IMR-90 (cell line): ENCODE results near the gene RGPD3.

ENCODE experiments used
- MXI1 ChIP-seq: IDR thresholded peaks from 2 replicates; pipeline ENCODE4 v1.6.1; 2012; ENCODE audit warnings: low read depth, mild to moderate bottlenecking, low read length, moderate library complexity, borderline replicate concordance
- RAD21 ChIP-seq: IDR thresholded peaks from 2 replicates; pipeline ENCODE4 v1.6.1; 2012; ENCODE audit warnings: low read length, improper control_type of control experiment
- TF ChIP-seq, protein P1 (sequence below): conservative IDR thresholded peaks from 2 replicates; pipeline ENCODE4 v1.5.1; 2012; ENCODE audit warnings: mild to moderate bottlenecking, low read depth, low read length, improper control_type of control experiment

DNA sequence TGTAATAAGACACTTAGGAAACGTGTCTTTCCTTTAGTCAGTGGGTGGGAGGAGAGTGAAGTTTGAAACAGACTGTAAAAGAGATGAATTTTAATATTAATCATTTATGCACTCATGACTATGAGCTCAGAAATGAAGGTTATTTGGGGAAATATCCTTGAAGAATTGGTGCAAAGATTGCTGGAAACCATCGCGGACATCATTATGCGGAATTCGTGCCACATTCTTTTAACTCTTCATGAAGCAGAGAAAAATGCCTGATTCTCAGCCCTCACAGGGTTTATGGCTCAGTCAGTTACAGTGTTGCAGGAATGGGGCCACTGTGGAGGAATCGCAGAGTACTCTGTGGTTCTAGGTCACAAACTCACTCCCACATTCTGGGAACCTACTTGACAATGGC is 109.7 kb downstream of the RGPD3 start:
- TF ChIP-seq, protein P1, sequence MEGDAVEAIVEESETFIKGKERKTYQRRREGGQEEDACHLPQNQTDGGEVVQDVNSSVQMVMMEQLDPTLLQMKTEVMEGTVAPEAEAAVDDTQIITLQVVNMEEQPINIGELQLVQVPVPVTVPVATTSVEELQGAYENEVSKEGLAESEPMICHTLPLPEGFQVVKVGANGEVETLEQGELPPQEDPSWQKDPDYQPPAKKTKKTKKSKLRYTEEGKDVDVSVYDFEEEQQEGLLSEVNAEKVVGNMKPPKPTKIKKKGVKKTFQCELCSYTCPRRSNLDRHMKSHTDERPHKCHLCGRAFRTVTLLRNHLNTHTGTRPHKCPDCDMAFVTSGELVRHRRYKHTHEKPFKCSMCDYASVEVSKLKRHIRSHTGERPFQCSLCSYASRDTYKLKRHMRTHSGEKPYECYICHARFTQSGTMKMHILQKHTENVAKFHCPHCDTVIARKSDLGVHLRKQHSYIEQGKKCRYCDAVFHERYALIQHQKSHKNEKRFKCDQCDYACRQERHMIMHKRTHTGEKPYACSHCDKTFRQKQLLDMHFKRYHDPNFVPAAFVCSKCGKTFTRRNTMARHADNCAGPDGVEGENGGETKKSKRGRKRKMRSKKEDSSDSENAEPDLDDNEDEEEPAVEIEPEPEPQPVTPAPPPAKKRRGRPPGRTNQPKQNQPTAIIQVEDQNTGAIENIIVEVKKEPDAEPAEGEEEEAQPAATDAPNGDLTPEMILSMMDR: no peak
- no peak for TF ChIP-seq MXI1
- TF ChIP-seq RAD21: no peak
